Measurements from ENCODE around the gene FYCO1. TPM values are rescaled to one million over a fixed set of nuclear protein-coding genes. Genes with fewer than 3 reads are reported as not detected.
A peak's percentile ranks its signal among the peaks of the same experiment; 100 is the strongest.
"Not testable (repeated sequence)": the region's sequence is repeated elsewhere in the genome, so short reads cannot be mapped to it uniquely, and the experiment has no call there.

FYCO1 gene
- total RNA-seq, 6 experiments from 2014 or later: 20.8 to 30.7 (median 27.2) TPM

- no peaks in the 10 kb centered on the region for H3K9me3 Mint-ChIP-seq
- no peak for DNase-seq
- H3K36me3 Mint-ChIP-seq (ENCODE audit: low read depth): no peaks in the 10 kb centered on the region; the same call in 1 of the 2 replicates
- H3K27me3 Mint-ChIP-seq (ENCODE audit: insufficient read depth): peaks cover 15% of the 10 kb centered on the region
- no peak for TF ChIP-seq CTCF (IDR thresholded peaks at IDR 0.05)
- no peak overlapping the region for H3K27ac Mint-ChIP-seq
- H3K4me3 Mint-ChIP-seq: no peak overlapping the region
- peaks cover 19% of the 10 kb centered on the region for H3K4me1 Mint-ChIP-seq (ENCODE audit: low read depth)
These were observed 11.7 kb upstream of the FYCO1 start for GRCh38 chr3:46007280-46007679.

GRCh38 chr3:46006238-46007032 is 10.8 kb upstream of the FYCO1 start:
- DNase-seq: peak; percentile 71
- Mint-ChIP-seq H3K4me3 (peak overlapping the region; percentile 36; the same call in 1 of the 2 replicates), H3K4me1 (ENCODE audit: low read depth) (peaks cover 19% of the 10 kb centered on the region), H3K36me3 (ENCODE audit: low read depth) (no peaks in the 10 kb centered on the region; the same call in 1 of the 2 replicates), H3K27ac (no peak overlapping the region; the same call in 1 of the 2 replicates), H3K27me3 (ENCODE audit: insufficient read depth) (peaks cover 15% of the 10 kb centered on the region), H3K9me3 (no peaks in the 10 kb centered on the region)
- no peak for TF ChIP-seq CTCF (IDR thresholded peaks at IDR 0.05)

GRCh38 chr3:46003706-46004105 is 8.1 kb upstream of the FYCO1 start:
- DNase-seq; H3K9me3 Mint-ChIP-seq; H3K36me3 Mint-ChIP-seq (ENCODE audit: low read depth); H3K4me3 Mint-ChIP-seq; H3K27ac Mint-ChIP-seq; H3K27me3 Mint-ChIP-seq (ENCODE audit: insufficient read depth): not testable (repeated sequence)
- H3K4me1 Mint-ChIP-seq (ENCODE audit: low read depth): peaks cover 19% of the 10 kb centered on the region

GRCh38 chr3:46001178-46001577 is 5.6 kb upstream of the FYCO1 start:
- no peak for TF ChIP-seq CTCF (IDR thresholded peaks at IDR 0.05)
- Mint-ChIP-seq H3K9me3 (no peaks in the 10 kb centered on the region), H3K4me1 (ENCODE audit: low read depth) (peaks cover 10% of the 10 kb centered on the region), H3K27ac (no peak overlapping the region), H3K4me3 (no peak overlapping the region), H3K27me3 (ENCODE audit: insufficient read depth) (peaks cover 6% of the 10 kb centered on the region), H3K36me3 (ENCODE audit: low read depth) (no peaks in the 10 kb centered on the region)
- DNase-seq: no peak

- Mint-ChIP-seq H3K27ac (no peak overlapping the region), H3K4me1 (ENCODE audit: low read depth) (peaks cover 22% of the 10 kb centered on the region), H3K9me3 (no peaks in the 10 kb centered on the region), H3K27me3 (ENCODE audit: insufficient read depth) (peaks cover 3% of the 10 kb centered on the region), H3K36me3 (ENCODE audit: low read depth) (no peaks in the 10 kb centered on the region), H3K4me3 (no peak overlapping the region)
- DNase-seq: no peak
- TF ChIP-seq CTCF (IDR thresholded peaks at IDR 0.05): no peak
These were observed 2.3 kb upstream of the FYCO1 start for GRCh38 chr3:45997942-45998341.

- H3K4me3 Mint-ChIP-seq; H3K9me3 Mint-ChIP-seq; DNase-seq; H3K36me3 Mint-ChIP-seq (ENCODE audit: low read depth); H3K27me3 Mint-ChIP-seq (ENCODE audit: insufficient read depth); H3K27ac Mint-ChIP-seq: not testable (repeated sequence)
- peaks cover 27% of the 10 kb centered on the region for H3K4me1 Mint-ChIP-seq (ENCODE audit: low read depth)
These were observed 1.9 kb upstream of the FYCO1 start for GRCh38 chr3:45997499-45997898.

Measured in HFFc6 (cell line).